NCI-H1092 (cell line): ENCODE measurements around the gene PRPF6.
A peak's percentile ranks its signal among the peaks of the same experiment; 100 is the strongest.

ENCODE experiments used
- DNase-seq: peaks from one replicate; lab custom pipeline; 2025; lab: John Stamatoyannopoulos, UW

PRPF6 gene

DNA sequence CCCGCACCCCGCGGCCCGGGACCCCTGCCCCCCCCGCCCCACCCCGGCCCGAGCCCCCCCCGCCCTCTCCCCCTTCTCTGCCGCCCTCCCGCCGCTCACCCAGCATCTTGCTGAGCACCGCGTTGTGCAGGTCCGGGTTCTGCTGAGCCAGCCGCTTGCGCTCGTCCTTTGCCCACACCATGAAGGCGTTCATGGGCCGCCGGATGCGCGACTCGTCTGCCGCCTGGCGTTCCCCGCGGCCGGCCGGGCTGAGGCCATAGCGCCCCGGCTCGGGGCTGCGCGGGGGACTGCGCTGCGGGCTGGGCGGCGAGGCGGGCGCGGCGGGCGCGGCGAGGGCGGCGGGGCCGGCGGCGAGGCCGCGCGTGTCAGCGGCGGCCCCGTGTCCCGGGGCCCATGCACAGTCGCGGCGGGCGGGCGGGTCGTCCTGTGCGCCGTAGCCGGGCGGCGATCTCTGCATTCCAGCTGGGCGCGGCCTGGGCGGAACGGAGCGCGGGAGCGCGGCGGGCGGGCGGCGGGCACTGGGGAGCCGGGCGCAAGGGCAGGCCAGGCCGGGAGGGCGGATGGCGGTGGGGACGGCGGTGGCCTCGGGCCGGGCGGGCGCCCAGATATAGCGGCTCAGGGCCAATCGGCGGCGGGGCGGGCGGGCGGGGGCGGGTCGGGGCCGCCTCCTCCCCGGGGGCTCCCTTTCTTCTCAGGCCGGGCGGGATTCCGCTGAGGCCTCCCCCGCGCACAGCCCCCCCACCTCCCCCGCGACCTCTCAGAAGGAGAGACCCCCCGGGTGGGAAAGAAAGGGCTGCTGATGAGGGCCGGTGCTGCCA is 68.3 kb downstream of the PRPF6 start, which contains the start of gene SOX18:
TSS of gene SOX18 (minus strand) at position 580 of the 818 bp plus-strand sequence. CDS start at position 457, 123 bp downstream.
- DNase-seq, result no peak

DNA sequence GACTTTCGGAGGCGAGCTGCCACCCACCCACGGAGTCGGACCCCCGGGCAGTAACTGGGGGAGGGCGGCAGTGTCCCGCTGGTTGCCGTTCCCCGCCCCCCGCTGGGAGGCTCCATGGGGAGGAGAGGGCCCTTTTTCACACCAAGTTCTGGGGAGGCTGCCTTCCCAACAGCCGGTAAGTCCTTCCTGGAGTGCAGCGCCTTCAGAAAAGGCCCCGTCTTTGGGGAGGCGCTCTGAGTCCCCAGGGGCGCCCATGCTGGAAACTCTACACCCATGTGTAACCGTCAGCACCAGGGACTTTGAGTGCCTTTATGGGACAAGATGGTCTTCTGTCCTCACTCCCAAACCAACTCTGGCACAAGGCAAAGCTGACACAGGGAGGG is 68.9 kb downstream of the PRPF6 start:
- DNase-seq, result no peak

DNA sequence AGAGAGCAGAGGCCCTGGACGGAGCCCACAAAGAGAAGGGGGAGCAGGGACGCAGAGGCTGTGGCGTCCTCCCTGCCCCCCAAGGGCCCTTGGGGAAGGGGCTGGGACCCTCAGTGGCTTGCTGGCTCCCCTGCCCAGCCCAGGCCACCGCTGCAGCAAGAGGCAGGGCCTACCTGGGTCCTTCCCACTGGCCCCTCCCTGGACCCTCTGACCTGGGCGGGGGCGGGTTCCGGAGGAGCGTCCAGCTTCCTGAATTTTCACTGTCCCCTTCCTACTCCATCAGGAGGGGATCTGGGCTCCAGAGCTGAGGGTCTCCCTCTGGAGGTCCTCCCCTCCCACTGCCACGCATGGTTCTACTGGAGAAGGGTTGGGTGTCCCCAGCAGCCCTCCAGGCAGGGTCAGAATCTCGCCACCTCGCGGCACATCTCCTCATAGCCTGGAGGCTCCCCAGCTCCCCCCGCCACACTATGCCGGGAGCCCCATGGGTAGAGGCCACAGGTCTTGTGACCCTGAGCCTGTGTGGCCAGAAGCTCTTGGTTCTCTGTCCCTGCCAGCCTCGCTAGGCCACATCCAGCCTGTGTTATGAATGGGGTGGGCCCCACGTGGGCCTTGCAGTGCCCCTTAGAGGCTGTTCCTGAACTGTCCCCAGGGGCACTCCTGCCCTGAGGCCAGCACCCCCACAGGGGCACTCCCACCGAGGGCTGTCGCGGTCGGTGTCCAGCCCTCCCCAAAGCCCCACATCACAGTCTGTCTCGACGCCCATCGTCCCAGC is 69.5 kb downstream of the PRPF6 start:
- no peak for DNase-seq

DNA sequence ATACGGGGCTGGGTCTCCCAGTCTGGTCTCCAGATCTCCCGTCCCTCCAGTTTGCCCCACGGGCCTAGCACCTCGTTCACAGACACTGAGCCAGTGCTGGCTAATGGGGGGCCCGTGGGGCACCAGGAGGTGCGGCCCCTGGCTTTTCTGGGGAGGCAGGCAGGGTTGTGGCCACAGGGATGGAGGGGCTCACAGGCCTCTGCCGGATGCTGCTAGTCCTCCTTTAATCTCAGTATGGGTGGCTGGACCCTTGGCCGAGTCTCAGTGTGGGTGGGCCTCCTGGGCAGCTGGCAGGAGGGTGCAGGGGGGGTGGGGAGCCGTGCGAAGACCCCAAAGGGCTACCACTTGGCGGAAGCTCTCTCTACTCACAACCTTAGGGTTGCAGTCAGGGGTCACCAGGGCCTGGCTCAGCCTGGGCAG is 70.1 kb downstream of the PRPF6 start:
- DNase-seq, result no peak

DNA sequence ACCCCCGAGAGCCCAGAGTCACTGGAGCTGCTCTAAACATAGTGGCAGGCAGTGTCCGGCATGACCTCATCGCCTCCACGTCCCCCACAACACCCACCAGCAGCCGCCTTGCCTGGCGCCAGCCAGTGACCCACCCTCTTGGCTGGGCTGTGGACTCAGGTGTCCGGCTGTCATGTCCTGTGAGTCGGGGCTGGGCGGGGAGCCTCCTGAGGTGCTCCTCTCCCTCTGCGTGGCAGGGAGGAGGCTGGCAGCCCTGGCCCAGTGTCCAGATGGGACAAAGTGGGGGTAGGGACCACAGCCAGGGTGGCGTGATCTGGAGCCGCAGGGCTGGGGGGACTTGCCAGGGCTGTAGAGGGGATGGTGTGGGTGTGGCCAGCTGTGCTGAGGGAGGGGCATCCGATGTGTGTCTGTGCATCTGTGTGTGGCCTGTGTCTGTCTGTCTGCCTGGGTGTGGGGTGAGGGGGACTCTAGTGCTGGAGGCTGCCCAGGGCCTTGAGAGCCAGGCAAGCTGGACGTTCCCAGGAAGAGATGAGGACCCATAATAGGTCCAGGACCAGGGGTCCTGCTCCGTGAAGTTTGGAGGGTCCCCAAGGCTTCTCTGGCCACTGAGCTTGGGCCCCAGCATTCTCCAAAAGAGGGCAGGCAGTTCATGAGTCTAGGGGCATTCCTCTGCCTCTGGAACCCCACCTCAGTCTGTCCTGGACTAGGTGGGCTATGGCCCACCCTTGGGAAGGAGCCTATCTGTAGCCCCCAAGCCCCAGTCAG is 70.8 kb downstream of the PRPF6 start:
- DNase-seq, result no peak

DNA sequence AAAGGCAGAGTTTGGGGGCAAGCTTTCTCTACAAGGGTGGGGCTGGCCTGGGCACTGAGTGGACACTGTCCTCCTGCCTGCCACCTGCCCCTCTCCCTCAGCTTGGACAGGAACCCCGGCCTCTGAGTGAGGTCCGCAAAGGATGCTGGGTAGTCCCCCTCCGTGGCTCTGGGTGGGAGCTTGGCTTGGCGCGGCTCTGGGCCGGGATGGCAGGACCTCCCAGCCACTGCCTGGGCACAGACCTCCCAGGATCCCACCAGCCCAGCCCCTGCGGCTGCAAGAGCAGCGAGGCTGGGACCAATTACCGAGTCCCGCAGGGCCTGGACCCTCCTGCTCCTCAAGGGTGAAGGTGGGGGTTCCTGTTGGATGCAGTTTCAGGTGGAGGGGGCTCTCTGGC is 71.4 kb downstream of the PRPF6 start:
- DNase-seq, result no peak

DNA sequence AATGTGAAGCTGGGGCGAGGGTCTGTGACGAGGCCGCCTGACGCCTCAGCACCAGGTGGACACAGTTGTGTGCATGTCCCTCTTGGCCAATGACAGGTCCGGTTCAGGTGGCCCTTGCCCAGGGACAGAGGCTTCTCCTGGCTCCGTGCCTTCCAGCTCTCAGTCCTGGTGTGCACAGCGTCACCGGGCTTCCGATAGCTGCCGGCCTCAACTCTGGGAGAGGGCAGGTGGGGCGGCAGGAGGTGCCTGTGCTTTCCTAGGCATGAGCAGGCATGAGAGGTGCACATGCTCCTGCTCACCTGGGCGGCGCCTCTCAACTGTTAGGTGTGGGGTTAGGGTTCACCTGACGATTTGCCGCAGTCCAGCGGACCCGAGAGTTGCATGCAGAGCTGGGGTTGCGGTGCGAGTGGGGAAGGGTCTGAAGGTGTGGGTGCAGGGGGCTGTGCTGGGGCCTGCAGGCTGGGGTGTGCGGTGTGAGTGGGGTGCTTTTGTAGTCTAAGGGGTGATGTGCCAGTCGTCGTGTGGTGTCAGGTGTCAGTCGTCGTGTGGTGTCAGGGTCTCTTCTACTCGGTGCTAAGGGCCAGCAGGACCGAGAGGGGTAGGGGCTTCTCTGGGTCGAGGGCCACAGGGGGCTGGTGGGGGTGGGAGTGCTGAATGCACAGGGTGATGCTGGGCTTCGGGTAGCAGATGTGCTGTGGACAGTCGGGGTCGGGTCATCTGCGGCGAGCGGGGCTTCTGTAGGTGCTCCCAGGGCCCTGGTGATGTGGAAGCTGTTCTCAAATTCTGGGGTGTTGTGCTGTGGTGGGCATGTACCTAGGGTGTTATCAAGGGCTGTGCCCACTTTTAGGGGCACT is 72.3 kb downstream of the PRPF6 start:
- DNase-seq, result no peak

DNA sequence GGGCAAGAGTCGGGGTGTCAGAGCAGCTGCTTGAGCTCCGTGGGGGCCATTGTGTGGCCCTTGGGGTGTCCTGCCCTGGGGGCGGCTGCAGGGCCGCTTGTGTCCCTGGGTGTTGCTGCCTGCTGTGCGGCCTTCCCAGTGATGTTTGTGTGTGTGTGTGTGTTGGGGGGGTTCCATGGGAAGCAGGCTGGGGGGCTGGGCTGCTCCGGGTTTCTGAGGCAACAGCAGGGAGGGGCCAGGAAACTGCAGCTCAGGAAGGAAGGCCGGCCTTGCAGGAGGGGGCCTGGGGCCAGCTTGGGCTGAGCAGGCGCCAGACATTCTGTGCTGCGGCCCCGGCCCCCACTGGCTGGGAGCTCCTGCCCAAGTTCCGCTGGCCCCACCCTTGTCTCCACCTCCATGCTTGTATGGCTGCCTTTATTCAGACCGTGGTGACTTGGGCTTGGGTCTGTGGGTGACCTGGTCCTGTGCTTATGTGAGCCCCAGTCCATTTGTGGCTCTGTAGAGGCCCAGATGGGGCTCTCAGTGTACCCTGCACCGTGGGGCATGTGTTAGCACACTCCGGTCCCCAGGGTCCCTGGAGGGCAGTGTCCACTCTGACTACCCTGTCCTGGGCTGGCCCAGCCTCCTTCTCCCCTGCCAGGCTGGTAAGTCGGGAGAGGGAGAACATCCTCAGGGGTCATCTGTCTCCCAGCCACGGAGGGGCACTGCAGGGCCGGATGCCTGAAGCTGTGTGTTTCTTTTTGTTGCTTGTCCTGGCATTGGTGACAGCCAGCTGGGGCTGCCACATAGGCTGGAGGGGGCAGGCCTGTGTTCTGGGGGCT is 73.1 kb downstream of the PRPF6 start:
- no peak for DNase-seq

DNA sequence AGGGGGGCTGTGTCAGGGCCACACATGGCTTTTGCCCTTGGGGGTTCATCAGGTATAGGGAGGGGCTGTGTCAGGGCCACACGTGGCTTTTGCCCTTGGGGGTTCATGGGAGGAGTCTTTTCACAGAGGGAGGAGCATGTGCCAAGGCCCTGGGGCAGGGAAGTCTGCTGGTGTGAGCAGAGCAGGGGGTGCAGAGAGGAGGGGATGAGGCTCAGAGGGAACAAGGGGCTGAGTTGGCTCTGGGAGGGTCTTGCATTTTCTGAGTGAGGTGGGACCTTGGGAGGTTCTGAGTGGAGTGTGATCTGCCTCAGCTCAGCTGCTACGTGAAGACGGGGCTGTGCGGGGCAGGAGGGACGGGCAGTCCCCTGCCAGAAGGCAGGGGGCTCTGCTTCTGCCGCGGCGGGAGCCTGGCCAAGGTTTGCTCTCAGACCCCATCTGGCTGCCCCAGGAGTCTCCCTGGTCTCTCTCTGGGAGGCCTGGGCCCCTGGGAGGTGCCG is 74.5 kb downstream of the PRPF6 start:
- DNase-seq, result no peak

DNA sequence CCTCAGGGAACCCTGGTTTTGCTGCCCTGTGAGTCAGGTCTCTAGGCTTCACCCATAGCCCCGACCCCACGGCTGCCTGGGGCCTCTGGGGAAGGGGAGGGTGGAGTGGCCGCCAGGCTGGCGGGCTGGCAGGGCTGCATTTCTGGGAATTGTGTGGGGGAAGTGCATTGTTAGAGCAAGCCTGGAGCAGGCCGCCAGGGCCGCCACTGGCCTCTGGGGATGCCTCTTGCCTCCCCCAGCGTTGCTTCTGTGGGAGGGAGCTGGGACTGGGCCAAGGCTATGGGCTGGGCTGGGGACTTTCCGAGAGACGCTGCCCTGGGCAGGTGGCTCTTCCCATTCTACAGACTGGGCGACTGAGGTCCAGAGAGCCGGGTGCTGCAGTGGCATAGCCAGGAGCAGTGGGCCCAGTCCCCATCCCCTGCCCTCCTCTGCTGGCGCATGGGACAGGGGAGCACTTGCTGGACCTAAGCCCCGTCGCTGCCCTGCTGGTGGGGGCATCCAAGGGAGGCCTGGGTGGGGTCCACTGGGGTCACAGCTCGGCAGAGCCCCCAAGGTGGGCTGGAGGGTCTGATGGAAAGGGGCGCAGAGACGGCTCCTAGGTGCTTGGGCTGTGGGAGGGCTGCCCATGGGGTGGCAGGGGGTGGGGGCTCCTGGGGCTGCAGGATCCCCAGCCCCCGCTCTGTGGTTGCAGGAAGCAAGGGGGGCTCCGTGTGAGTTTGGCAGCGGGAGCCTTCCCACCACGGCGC is 75.1 kb downstream of the PRPF6 start:
- no peak for DNase-seq

DNA sequence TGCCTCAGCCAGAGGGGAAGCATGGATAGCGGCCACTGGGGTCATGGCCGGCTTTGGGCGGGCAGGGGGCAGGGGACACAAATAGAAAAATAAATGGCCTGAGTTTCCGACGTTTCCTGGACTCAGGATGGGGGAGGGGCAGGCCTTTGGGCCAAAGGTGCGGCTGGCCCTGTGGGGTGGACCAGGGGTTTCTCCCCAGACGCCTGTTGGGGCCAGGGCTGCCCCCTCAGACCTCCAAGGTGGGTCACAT is 75.6 kb downstream of the PRPF6 start:
- no peak for DNase-seq

DNA sequence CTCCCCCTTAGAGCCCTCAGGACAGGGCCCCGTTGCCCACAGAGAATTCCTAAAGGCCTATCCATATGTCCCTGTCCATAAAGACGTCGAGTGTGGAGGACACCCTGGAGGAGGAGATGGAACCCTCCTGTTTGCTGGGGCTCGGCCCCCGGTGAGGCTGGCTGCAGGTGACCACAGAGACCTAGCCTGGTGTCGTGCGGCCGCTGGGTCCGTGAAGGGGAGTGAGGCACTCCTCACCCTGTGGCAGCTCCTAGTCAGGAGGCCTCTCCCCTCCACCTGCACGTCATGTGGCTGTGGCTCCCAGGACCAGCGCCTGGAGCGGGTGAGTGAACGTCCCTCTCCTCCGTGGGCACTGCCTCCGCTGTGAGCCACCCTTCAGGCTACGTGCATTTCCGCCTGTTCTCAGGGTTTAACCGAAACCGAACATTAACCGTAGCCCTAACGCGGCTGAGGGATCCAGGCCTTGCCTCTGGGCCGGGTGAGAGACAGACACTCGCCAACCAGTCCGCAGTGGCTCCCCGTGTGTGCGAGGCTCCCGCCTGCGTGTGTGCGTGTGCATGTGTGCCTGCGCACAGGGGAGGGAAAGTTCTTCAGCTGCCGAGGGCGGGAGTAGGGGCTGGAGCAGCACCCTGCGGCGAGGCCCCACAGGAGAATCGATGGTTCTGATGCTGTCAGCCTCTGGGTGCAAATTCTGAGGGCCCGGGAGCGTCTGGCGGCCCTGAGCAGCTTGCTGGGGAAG is 76.1 kb downstream of the PRPF6 start:
- no peak for DNase-seq

DNA sequence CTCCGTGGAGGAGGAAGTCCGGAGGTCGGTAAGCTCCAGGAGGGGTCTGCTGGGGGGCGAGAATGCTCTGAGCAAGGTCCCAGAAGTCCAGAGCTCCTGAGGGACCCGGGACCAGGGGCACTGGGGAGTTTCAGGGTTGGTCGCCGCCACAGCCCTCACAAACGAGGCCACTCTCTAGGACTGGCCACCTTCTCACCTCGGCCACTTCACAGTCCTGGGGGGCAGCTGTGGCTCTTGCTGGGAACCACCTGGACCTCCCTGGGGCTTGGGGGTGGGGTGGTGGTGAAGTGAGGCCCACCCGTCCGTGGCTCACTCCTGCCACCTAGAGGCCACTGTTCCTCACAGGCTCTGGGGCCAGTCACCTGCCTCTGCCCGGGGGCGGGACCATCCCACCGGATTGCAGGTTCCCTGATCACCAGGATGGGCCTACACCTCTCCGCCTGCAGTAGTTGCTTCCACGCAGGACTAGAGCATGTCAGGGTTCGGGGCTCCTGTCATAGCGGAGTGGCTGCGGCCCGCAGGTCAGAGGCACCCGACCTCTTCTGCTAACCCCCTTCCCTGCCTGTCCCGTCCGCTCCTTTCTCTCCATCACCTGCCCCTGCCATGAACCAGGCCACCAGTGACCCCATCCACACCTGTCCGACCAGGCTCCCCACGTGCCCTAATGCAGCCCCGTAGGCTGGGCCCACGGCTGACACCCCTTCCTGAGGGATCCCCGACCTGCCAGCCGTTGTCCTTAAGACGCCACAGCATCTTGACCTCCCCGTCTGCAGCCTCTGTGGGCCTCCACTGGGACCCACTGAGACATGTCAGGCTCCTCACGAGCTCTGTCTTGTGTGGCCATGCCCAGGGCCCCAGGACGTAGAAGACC is 76.9 kb downstream of the PRPF6 start:
- DNase-seq, result peak; percentile 22

DNA sequence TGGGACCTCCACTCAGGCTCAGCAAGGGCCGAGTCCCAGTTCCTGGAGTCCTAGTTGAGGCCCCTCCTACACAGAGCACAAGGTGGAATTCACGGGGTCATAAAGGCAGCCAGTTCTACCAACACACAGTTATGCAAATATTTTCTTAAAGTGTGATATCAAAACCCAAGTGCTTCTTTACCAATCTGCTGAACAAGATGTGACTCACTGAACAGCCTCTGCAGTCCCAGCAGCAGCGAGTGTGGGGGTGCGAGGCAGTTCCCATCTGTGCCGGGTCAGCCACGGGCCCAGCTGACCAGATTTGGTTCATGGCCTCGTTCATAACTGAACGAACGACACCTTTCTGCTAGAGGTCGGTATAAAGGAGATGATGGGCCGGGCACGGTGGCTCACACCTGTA is 77.6 kb downstream of the PRPF6 start:
- DNase-seq, result no peak

DNA sequence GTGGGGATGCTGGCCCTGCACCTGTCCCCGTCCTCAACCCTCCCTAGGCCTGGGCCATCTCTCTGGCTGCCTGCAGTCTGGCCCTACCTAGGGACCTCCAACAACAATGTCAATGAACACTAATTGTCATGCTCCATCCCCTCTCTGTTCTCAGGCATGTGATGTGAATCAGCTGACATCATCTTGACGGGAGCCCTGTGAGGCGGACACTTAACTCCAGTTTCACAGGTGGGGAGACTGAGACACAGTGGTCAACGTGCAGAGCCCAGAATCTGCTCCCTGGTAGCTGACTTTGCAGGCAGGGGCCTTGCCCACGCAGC is 81.3 kb downstream of the PRPF6 start:
- no peak for DNase-seq

DNA sequence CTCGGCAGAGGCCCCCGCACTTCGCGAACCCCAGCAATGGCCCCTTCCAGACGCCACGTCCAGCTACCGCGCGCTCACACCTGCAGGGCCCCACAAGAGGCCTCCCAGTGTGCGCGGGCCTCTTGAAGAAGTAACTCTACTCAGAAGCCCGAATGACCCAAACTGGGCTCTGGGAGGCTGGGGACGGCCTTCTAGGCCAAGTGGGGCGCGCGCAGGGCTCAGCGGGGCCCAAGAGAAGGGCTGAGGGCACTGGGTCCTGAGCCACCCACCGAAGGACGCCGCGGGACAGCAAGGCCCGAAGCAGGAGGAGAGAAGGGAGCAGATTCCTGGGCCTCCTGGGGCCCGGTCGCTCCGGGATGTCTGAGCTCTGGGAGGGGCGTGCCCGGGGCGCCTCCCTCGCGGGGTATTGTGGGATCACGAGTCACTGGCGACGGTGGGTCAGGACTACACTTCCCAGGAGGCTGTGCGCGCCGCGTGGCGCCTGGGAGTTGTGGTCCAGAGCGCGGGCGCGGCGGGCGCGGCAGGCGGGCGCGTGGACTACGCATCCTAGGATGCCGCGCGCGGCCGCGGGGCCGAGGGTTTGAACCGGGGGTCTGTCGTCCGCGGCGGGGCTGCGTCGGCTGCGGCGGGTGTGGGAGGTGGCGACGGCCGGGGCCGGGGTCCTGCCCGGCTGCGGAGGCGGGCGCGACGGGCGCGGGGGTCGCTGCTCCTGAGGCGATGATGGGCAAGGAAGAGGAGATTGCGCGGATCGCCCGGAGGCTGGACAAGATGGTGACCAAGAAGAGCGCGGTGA is 81.9 kb downstream of the PRPF6 start, which contains the start of gene TCEA2:
TSS of gene TCEA2 (plus strand) at position 603 of the 793 bp plus-strand sequence. CDS start at position 718, 115 bp downstream.
- DNase-seq, result peak; percentile 91

DNA sequence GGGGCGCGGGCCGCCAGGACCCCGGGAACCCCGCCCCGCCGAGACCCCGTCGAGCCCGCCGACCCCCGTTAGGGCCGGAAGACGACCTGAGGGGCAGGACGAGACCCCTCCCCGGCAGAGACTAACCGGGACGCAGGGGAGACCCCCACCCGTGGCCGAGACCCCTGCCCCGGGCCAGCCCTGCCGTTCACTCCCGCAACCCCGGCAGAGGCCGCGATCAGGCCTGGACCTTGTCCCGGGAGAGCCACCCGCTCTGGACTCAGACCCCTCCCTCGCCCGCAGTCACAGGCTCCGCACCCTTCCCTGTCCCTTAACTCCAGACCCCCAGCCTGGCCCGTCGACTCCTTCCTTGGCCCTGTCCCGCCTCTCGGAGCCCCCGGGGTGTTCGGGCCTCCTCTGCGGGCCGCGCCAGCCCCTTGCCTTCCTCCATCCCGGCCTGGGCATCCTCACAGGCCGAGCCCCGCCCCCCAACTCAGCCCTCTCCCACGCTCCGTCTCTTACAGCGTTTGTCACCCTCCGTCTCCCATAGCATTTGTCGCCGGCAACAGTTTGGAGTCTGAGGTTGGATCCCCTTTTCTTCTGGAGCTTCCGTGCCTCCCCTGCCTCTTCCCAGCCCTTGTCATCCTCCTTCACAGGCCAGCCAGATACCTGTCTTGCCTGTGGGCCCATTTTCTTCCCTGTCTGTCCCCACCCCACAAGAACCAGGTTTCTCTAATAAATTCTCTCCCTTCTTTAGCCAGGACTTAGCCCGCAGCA is 82.6 kb downstream of the PRPF6 start:
- DNase-seq, result no peak
